ENCODE data around the gene SULT1B1.

The SULT1B1 gene
- total RNA-seq: 0 to 0.67 (median 0.13) reads per million in 9 experiments

DNA sequence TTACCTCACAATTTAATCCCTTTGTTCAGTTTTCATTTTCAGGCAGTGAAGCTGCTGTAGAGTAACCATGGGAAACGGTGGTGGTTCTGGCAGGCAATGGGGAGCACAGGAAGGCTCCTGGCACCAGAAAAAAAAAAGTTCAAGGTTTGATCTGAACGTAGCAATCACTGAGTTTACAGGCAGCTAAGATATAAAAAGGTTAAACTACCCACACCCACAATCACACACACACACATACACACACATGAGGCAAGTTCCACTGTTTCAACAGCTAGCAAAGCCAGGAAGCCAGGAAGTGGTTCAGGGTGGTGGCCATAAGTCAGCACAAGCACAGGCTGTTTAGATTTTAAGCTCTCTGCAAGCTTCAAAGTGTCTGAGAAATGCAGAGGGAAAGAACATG is at the start of gene SULT1B1:
Gene SULT1B1, minus strand, starts transcription at position 166 of the 400 bp plus-strand sequence. CDS start 5,403 bp downstream, outside the sequence.
- H3K27me3 Mint-ChIP-seq: no peaks in the 10 kb centered on the region
- H3K27ac Mint-ChIP-seq: no peak within 1 kb of the TSS
- ATAC-seq (replicated peaks) (peak; percentile 57), DNase-seq (no peak)
- H3K4me1 Mint-ChIP-seq (ENCODE audit: low read depth in 2 of 2): no peaks in the 10 kb centered on the region
- no peaks in the 10 kb centered on the region for H3K36me3 Mint-ChIP-seq (ENCODE audit: insufficient read depth)
- peak within 1 kb of the TSS; percentile 6 to 31 for H3K4me3 Mint-ChIP-seq
- H3K9me3 Mint-ChIP-seq: no peaks in the 10 kb centered on the region

DNA sequence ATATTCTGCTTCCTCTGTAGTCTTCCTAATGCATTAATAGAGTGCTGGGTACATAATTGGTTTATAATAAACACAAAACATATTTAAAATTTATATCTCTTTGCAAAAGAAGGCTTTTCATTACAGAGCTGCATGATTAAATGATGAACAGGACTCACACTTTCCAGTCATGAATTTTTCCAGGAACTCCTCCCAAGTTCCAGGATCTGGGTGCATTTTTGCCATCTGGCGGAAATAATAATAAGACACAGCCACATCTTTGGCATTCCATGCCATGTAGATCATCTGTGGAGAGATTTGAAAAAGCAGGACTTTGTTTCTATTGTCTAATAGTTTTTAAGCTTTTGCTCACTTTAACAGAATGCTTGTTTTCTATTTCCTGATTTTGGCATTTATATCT is 40.2 kb upstream of the SULT1B1 start:
- Mint-ChIP-seq H3K27me3 (no peaks in the 10 kb centered on the region), H3K4me1 (ENCODE audit: low read depth in 2 of 2) (no peaks in the 10 kb centered on the region), H3K4me3 (no peak overlapping the region), H3K9me3 (peaks cover 0 to 7% of the 10 kb centered on the region in 2 donors), H3K27ac (no peak overlapping the region), H3K36me3 (ENCODE audit: insufficient read depth) (no peaks in the 10 kb centered on the region)
- no peak for DNase-seq
- ATAC-seq (replicated peaks): no peak

DNA sequence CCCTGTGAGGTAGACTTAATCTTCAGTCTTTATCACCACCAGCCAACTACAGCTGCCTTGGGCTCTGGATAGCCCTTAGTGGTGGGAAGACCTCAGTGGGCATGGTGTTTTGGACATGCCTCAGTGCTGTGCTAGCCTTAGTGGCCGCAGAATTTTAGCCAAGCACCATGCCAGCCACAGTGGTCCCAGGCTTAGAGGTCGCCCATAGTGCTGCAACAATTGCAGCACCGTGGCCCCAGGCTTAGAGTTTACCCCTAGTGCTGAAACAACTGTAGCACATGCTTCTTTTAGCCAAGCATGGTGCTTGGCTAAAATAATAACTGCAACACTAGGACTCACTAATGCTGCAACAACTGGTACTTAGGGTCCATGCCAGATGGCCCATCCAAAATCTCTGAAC is 38.9 kb upstream of the SULT1B1 start:
- H3K27me3 Mint-ChIP-seq: no peaks in the 10 kb centered on the region
- H3K27ac Mint-ChIP-seq: no peak overlapping the region
- H3K9me3 Mint-ChIP-seq: peaks cover 0 to 7% of the 10 kb centered on the region in 2 donors
- no peak for ATAC-seq (replicated peaks)
- no peaks in the 10 kb centered on the region for H3K36me3 Mint-ChIP-seq (ENCODE audit: insufficient read depth)
- DNase-seq: no peak
- no peak overlapping the region for H3K4me3 Mint-ChIP-seq
- no peaks in the 10 kb centered on the region for H3K4me1 Mint-ChIP-seq (ENCODE audit: low read depth in 2 of 2)

DNA sequence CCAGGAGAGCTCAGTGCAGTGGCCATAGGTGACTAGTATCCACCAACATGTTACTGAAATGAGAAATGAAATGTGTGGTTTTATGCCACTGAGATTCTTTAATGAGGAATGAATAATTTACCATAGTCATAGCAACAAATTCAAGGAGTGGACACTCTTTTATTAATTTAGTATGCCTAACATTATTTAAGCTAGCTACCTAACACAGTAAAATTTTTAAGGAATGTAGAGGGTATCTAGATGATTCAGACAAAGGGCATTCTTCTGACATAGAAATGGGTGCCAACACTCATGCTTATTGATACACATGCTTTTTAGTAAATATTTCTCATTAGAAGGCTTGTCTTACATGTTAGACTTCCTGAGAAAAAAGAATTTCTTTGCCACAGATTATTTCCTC is 33.3 kb upstream of the SULT1B1 start:
- DNase-seq: no peak
- no peaks in the 10 kb centered on the region for H3K36me3 Mint-ChIP-seq (ENCODE audit: insufficient read depth)
- H3K27ac Mint-ChIP-seq: no peak overlapping the region
- no peaks in the 10 kb centered on the region for H3K4me1 Mint-ChIP-seq (ENCODE audit: low read depth in 2 of 2)
- H3K9me3 Mint-ChIP-seq: peaks cover 0 to 3% of the 10 kb centered on the region in 2 donors
- no peak for ATAC-seq (replicated peaks)
- no peaks in the 10 kb centered on the region for H3K27me3 Mint-ChIP-seq
- H3K4me3 Mint-ChIP-seq: no peak overlapping the region

DNA sequence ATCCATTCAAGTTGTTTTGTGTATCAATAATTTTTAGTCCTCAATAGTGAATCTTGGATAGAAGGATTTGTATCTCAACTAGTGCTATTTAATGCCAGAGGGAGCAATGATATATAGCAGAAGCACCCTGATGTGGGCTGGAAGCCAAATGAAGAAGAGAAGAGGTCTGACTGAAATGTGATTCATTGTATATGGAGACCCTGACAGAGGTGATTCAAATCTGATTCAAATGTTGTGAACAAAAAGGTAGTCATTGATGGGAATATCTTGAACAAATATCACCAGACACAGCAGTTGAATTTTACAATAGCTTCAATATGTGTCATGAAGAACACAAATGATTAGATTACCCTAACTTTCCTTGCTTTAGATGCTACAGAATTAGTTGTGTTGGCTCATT is 27.5 kb upstream of the SULT1B1 start:
- no peak for ATAC-seq (replicated peaks)
- Mint-ChIP-seq H3K27me3 (no peaks in the 10 kb centered on the region), H3K4me3 (no peak overlapping the region), H3K4me1 (ENCODE audit: low read depth in 2 of 2) (no peaks in the 10 kb centered on the region), H3K27ac (no peak overlapping the region), H3K36me3 (ENCODE audit: insufficient read depth) (no peaks in the 10 kb centered on the region), H3K9me3 (no peaks in the 10 kb centered on the region)
- DNase-seq: no peak

DNA sequence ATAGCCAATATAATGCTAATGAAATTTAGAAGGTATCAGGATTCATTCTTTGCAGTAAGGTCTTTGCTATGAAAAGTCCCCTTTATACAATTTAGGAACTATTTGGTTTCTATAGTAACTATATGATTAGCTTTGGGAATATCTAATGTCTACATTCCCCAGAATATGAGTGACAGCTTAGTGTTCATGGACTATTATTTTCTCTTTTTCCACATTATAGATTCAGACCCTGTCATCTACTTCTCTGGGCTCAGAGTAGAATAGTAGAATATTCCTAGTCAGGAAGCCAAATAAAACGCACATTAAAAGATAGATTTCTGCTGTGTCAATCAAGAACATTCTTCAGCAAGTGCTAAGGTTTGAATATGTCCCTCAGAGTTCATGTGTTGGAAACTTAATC is 26.1 kb upstream of the SULT1B1 start:
- H3K27me3 Mint-ChIP-seq: no peaks in the 10 kb centered on the region
- H3K9me3 Mint-ChIP-seq: peaks cover under 1 to 6% of the 10 kb centered on the region in 2 donors
- H3K4me3 Mint-ChIP-seq: no peak overlapping the region
- H3K27ac Mint-ChIP-seq: no peak overlapping the region
- no peaks in the 10 kb centered on the region for H3K36me3 Mint-ChIP-seq (ENCODE audit: insufficient read depth)
- no peaks in the 10 kb centered on the region for H3K4me1 Mint-ChIP-seq (ENCODE audit: low read depth in 2 of 2)
- ATAC-seq (replicated peaks) (no peak), DNase-seq (no peak)

DNA sequence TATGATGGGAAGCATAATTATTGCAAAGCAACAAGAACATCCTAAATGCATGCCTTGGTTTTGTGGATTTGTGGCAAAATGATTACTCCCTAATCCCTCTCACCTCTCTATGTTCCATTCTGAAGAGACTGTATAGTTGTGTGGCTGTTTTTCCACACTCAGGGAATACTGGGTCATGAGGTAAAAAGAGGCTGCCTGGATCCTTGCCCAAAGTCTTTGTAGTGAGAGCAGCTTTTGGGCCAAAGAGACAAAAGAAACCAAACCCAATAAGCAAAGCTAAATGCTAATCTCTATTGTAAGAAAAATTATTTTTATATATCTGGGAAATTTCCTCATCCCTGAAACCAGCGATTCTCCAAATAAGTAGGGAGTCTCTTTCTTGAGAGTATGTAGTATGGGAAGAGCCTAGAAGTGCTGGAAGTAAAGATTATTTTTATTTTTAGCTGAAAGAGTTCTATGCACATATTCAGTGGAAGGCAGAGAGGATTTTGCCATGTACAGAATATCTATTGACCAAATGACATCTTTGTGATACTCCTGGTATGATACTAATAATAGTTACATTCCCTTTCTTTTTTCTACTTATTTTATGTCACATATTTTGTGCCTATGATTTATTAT is 24.9 kb upstream of the SULT1B1 start:
- H3K9me3 Mint-ChIP-seq: peaks cover 2 to 6% of the 10 kb centered on the region in 2 donors
- ATAC-seq (replicated peaks) (no peak), DNase-seq (no peak)
- no peaks in the 10 kb centered on the region for H3K4me1 Mint-ChIP-seq (ENCODE audit: low read depth in 2 of 2)
- H3K4me3 Mint-ChIP-seq: no peak overlapping the region
- no peaks in the 10 kb centered on the region for H3K36me3 Mint-ChIP-seq (ENCODE audit: insufficient read depth)
- no peak overlapping the region for H3K27ac Mint-ChIP-seq
- H3K27me3 Mint-ChIP-seq: no peaks in the 10 kb centered on the region

DNA sequence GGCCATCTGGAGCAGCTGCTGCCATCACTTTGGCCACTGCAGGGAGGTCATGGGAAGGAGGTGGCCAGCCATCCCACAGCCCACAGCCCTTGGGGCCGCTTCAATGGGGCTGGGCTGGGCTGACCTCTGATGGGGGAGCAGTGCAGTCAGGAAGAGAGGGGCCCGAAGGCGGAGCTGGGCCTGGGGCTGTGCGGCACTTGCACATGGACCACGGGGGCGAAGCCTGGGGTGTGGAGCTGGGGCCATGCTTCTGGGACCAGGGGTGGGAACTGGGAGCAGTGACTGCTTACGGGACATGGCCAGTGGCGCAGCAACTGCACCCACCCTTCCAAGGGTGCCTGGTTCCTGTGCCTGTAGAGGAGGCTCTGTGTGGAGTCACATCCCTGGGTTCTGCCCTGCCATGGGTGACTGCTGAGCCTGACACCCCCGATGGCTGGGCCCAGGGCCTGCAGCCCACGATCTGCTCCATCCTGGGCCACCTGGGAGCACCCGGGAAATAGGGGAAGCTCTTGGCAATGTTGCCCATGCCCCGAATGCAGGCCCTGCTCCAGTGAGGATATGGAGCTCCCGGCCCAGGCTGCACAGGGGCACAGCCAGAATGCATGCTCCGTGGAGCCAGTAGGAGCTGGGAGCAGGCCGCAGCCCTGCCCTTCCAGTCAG is 22.4 kb upstream of the SULT1B1 start:
- H3K27ac Mint-ChIP-seq: no peak overlapping the region

DNA sequence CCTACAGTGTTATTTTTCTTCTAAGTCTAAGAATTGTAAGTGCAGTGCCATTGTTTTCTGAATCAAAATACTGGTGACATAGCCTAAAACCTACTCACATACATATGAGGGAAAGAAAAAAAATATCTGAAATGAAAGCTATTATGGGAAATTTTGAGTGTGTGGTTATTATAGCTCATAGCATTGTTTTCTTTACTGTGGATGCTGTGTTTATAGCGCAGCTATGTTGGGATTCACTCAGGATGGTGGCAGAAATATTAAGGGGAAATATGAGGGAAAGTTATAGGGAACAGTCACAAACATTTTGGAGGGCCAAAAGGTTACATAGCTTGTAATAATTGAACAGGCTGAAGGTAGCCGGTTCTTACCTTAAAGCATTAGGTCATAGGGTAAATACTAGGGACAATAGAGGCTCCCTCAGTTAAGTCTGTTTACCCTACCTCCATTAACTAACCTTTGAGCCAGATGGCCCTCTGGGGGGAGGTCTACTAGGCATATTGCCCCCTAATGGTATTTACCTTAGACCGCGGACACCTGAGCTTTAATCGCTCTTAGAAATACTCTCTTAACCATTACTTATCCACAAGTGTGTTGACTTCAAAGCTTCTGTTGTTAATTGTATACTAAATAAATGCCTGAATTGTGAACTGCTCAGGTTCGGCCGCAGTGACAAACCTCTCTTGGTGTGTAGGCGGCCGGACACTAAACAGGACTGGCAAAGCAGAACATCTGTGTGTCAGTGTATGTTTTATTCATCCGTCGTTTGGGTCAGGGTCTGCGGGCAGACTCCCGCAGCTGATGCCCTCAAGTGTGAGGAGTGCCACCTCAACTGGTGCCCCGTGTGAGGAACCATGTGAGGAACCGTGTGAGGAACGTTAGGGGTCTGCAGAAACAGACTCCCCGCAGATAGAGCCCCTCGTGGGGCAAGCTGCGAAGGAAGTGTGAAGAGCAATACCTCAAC is 21.3 kb upstream of the SULT1B1 start:
- no peak overlapping the region for H3K4me3 Mint-ChIP-seq
- H3K27ac Mint-ChIP-seq: no peak overlapping the region
- no peak for ATAC-seq (replicated peaks)
- H3K36me3 Mint-ChIP-seq (ENCODE audit: insufficient read depth): no peaks in the 10 kb centered on the region
- no peaks in the 10 kb centered on the region for H3K4me1 Mint-ChIP-seq (ENCODE audit: low read depth in 2 of 2)
- H3K9me3 Mint-ChIP-seq: peaks cover 2 to 6% of the 10 kb centered on the region in 2 donors
- H3K27me3 Mint-ChIP-seq: no peaks in the 10 kb centered on the region
- DNase-seq: no peak

More for the DNA sequence above, 22.4 kb upstream of the SULT1B1 start:
- H3K27me3 Mint-ChIP-seq: no peaks in the 10 kb centered on the region
- no peak for ATAC-seq (replicated peaks)
- H3K4me3 Mint-ChIP-seq: no peak overlapping the region
- no peak for DNase-seq
- peaks cover 2 to 6% of the 10 kb centered on the region in 2 donors for H3K9me3 Mint-ChIP-seq
- H3K4me1 Mint-ChIP-seq (ENCODE audit: low read depth in 2 of 2): no peaks in the 10 kb centered on the region
- no peaks in the 10 kb centered on the region for H3K36me3 Mint-ChIP-seq (ENCODE audit: insufficient read depth)

DNA sequence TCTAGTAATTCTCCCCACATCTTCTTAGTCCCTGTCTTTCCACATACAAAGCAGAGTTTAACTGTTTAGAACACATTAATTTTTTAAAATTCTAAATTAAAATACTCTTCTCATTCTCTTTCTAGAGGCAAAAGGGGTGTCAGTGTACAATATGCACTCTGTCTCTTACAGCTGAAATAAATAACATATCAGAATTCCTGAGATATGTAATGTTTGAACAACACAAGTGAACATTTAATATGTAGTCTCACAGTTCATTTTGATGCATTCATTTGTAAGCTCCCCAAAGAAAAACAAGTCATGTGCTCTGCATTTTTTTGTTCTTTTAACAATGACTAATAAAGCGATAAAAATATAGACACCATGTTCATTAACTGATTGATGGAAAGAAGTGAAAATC is 19.7 kb upstream of the SULT1B1 start:
- no peak overlapping the region for H3K27ac Mint-ChIP-seq
- no peak overlapping the region for H3K4me3 Mint-ChIP-seq
- peaks cover 2 to 6% of the 10 kb centered on the region in 2 donors for H3K9me3 Mint-ChIP-seq
- H3K4me1 Mint-ChIP-seq (ENCODE audit: low read depth in 2 of 2): no peaks in the 10 kb centered on the region
- no peaks in the 10 kb centered on the region for H3K36me3 Mint-ChIP-seq (ENCODE audit: insufficient read depth)
- ATAC-seq (replicated peaks) (no peak), DNase-seq (no peak)
- H3K27me3 Mint-ChIP-seq: no peaks in the 10 kb centered on the region

DNA sequence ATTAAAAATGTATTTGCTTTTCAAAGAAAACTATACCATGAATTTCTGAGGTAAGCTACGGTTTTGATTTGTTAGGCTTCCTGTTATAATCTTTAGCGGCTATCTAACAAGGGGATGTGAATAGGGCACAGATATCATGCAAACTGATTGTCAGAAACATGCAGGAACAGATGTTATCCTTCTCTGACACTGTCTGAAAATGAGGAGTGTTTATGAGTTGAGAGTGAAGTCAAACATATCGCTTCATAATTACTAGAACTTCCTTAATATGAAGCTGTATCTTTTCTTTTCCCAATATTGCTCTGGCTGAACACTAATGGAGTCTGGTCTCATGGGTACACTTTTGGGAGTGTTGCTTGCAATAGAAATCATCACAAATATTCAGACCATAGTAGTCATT is 16.3 kb upstream of the SULT1B1 start:
- no peaks in the 10 kb centered on the region for H3K27me3 Mint-ChIP-seq
- H3K36me3 Mint-ChIP-seq (ENCODE audit: insufficient read depth): no peaks in the 10 kb centered on the region
- ATAC-seq (replicated peaks) (no peak), DNase-seq (no peak)
- no peak overlapping the region for H3K4me3 Mint-ChIP-seq
- H3K4me1 Mint-ChIP-seq (ENCODE audit: low read depth in 2 of 2): no peaks in the 10 kb centered on the region
- H3K9me3 Mint-ChIP-seq: peaks cover 0 to 2% of the 10 kb centered on the region in 2 donors
- H3K27ac Mint-ChIP-seq: no peak overlapping the region

DNA sequence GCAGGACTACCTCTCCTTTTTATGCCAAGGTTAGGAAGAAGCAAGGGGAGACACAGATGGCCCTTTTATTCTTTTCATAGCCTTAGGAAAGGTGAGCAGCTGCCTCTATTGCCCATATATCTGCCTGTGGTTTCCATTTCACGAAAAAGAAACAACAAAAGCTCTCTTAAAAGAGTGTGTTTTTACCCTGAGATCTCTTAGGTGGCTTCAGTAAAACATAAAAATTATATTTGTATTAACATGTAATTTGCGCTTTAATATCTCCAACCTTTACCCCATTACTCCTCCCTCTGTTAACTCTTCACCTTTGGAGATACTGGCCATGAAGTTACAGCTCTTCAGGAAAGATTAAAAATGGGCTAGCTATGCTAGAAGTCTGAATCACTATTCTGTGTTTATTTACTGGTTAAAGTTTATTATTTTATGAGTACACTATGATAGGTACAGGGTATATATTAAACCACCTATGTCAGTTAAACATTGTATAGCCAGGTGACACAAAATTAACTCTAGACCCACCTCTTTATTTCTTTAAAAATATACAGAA is 15.0 kb upstream of the SULT1B1 start:
- ATAC-seq (replicated peaks): no peak
- no peak for DNase-seq

DNA sequence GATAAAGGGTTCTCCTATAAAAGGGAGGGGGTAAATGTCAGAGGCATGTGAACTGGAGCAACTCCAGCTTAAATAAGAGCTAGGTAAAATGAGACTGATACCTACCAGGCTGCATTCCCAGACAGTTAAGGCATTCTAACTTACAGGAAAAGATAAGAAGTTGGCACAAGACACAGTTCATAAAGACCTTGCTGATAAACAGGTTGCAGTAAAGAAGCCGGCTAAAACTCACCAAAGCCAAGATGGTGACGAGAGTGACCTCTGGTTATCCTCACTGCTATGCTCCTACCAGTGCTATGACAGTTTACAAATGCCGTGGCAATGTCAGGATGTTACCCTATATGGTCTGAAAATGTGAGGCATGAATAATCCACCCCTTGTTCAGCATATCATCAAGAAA is 13.1 kb upstream of the SULT1B1 start:
- no peaks in the 10 kb centered on the region for H3K36me3 Mint-ChIP-seq (ENCODE audit: insufficient read depth)
- H3K27ac Mint-ChIP-seq: no peak overlapping the region
- ATAC-seq (replicated peaks): no peak
- H3K9me3 Mint-ChIP-seq: no peaks in the 10 kb centered on the region
- no peak overlapping the region for H3K4me3 Mint-ChIP-seq
- no peaks in the 10 kb centered on the region for H3K4me1 Mint-ChIP-seq (ENCODE audit: low read depth in 2 of 2)
- no peak for DNase-seq
- no peaks in the 10 kb centered on the region for H3K27me3 Mint-ChIP-seq

More for the DNA sequence above, 15.0 kb upstream of the SULT1B1 start:
- Mint-ChIP-seq H3K27me3 (no peaks in the 10 kb centered on the region), H3K27ac (no peak overlapping the region), H3K36me3 (ENCODE audit: insufficient read depth) (no peaks in the 10 kb centered on the region), H3K4me1 (ENCODE audit: low read depth in 2 of 2) (no peaks in the 10 kb centered on the region), H3K9me3 (no peaks in the 10 kb centered on the region), H3K4me3 (no peak overlapping the region)

Data from effector memory CD8-positive, alpha-beta T cell (primary cell).